CD4-positive, alpha-beta T cell treated with Interleukin-17A for 1 hour (primary cell): Measurements from ENCODE around the gene CAMSAP3.

ENCODE experiments used
- DNase-seq: peaks from one replicate; pipeline ENCODE4 v3.0.0-alpha.2; 2020

Gene CAMSAP3

DNA sequence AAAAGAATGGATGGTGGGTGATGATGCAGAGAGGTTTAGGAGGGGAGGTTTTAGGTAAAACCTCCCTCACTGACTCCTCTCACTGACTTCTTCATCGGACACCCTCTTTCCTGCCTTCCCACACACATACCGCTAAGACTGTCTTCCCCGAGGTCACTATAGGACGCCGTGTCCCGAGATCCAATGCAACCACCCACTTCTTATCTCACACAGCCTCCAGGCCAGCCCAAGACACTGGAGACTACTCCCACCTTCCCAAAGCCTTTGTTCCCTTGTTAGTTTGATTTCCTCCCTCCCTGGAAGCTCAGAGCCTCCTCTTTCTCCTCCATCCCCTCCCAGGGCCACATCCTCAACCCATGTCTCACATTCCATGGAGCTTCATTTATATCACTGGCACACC lies 16.5 kb upstream of the CAMSAP3 start:
- DNase-seq = no peak

DNA sequence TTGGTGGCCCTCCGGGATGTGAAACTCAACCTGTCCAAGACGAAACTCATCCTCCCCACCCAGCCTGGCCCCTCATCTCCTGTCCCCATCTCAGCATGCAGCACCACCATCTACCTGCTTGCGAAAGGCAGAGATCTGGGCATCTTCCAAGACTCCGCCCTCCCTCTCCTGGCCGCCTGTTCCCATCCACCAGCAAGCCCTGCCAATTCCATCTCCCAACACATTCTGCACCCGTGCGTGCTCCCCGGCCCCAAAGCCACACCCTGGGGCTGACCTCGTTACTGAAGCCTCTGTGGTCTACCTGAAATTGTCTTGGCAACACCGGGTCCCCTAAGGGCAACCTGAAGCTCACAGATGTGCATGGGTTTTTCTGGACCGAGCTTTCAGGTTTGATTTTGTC lies 13.2 kb upstream of the CAMSAP3 start:
- DNase-seq = no peak

DNA sequence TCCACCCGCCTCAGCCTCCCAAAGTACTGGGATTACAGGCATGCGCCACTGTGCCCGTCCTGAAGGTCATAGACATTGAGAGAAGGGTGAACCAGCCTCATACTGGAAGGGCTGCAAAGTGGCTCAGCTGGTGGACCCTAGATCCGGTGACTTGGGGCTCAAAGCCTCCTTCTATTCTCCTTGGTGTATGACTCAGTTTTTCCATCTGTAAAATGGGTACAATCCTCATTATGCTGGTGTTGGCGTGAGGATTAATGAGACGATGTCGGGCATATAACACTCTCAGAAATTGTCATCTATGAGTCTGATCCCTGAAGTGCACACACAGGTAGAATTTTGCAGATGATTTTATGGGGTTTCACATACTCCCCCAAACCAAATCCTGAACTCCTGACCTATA lies 5.8 kb upstream of the CAMSAP3 start:
- no peak for DNase-seq

DNA sequence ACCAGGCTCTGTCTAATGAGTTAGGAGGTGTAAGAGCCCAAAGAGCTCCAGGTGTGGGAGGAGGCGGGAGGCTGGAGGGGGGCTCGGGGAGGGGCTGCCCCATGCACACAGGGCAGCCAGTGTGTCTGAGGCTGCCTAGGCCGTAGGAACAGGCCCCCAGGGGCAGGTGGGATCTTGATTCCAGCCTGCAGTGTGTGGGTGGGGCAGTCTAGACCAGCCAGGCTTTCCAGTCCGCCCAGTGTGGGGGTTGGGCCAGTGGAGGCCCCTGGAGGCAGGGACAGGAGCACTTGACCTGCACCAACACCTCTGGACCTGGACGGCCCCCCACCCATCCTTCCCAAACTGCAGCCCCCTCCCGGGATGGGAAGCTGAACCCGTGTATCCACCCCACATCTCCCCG lies 5.4 kb upstream of the CAMSAP3 start:
- no peak for DNase-seq

DNA sequence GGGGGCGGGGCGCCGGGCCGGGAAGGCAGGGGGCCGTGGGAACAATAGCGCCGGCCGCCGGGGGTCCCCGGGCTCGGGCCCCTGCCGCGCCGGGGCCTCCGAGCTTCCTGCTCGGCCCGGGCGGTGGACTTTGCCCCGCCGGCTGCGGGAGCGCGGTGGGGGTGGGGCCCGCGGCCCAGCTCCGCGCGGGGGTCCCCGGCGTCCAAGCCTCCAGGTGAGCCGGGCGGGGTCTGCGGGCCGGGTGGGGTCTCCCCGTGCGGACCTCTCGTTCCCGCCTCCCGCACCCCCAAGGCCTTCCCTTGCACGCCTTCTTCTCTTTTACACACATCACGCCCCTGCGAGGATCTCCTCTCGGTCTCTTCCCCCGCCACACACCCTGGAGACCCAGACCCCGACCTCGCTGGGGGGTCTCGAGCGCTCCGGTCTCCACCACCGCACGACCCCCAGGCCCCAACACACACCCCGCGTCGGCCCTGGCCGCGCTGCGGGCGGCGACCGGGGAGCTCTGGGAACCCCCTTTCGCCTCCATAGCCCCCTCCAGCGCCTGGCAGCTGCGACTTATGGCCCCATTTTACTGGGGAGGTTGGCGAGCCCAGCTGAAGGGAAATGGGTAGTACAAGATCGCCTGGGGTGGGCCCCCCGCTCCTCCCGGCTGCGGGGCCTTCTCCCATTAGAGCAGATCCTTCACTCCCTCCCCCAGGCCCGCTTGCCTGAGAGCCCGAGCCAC lies 711 bp downstream of the CAMSAP3 start:
- no peak for DNase-seq

DNA sequence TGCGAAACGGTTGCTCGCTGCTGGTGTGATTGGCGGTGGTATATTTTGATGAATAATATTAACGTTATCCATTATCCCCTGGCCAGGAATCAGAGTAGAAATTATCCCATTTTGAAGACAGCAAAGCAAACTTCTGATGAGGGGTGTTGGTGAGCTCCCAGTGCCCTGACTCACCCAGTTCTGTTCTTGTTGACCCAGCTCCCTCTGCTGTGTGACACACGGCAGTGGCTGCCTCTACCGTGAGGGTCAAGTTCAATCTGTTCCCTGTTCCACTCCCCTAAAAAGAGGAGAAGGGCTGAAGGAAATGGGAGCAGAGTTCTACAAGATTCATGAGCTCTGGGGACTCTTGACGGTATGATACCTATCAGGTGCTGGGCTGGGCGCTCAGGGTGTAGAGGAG lies 2.0 kb downstream of the CAMSAP3 start:
- DNase-seq = no peak

DNA sequence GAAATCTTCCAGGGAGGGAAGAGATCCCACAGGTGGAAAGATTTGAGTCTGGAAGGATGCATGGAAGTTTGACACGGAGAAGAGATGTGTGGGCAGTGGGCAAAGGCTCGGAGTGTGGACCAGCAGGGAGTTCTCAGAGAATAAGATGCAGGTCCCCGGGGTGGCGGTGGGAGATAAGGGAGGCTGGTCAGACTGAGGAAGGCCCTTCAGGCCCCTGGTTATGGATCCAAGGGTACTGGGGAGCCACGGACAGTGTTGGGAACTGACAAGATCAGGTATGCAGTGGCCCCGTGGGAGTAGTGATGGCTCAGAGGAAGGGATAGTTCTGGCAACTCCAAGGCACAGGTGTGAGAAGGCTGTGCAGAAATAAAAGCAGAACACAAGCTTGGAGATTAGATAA lies 2.5 kb downstream of the CAMSAP3 start:
- DNase-seq = no peak

DNA sequence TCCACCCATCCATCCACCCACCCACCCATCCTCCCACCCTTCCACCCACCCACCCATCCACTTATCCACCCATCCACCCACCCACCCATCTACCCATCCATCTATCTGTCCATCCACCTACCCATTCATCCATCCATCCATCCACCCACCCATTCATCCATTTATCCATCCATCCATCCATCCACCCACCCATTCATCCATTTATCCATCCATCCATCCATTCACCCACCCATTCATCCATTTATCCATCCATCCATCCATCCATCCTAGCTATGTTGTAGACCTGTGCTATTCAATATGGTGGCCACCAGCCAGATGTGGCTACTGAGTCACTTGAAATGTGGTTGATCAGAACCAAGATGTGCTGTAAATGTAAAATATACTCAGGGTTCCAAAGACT lies 5.1 kb downstream of the CAMSAP3 start:
- no peak for DNase-seq

DNA sequence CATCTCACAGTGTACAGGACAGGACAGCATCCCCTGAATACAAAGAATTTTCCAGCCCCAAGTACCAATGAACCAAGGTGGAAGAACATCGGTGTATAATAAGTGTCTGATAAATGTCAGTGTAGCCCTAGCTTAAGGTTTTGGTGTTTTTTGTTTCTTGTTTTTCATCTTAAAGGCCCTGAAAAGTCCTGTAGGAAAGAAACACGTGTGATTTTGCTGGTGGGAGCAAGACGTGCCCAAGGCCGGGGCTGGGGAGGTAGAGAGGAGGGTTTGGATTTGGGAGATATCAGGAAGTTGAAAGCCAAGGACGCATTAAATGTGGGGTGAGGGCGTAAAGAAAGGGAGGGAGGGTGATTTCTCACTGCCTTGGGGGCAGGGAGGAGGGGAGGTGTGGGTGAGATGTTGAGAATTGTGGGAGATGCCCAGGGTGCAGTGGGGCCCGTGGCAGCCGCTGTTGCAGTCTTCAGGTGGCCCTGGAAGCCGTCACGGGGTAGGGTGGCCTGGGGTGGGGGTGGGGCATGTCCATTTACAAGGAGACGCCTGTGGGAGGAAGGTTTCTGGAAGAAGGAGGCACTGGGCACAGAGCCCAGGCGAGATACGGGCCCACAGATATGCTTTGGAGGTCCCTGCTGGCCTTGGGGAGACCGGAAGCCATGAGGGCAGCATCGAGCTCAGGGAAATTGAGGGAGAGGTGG lies 6.7 kb downstream of the CAMSAP3 start:
- DNase-seq = no peak

DNA sequence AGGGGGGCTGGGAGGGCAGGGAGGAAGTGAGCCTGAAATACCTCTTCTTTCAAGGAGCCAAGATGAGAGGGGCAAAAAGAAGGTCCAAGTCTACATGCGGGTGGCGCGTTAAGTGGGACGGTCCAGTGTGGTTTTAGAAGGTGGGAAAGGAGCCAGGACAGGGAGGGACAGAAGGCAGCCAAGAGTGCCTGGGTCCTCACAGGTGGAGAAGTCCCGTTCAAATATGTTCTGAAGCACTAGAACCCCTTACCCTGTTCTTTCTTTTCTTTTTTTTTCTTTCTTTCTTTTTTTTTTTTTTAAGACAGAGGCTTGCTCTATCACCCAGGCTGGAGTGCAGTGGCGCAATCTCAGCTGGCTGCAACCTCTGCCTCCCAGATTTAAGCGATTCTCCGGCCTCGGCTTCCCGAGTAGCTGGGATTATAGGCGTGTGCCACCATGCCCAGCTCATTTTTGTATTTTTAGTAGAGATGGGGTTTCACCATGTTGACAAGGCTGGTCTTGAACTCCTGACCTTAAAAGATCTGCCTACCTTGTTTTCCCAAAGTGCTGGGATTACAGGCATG lies 7.4 kb downstream of the CAMSAP3 start:
- no peak for DNase-seq

DNA sequence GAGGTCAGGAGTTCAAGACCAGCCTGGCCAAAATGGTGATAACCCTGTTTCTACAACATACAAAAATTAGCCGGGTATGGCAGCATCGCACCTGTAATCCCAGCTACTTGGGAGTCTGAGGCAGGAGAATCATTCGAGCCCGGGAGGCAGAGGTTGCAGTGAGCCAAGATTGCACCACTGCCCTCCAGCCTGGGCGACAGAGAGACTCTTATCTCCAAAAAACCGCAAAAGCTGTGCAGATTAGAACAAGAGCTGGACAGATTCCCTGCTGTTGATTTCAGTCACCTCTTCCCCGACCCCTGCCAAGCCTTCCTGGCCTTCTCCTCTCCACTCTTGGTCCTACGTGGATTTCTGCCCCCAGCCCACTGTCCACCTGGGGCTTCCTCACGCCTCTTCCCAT lies 8.3 kb downstream of the CAMSAP3 start:
- DNase-seq = no peak

DNA sequence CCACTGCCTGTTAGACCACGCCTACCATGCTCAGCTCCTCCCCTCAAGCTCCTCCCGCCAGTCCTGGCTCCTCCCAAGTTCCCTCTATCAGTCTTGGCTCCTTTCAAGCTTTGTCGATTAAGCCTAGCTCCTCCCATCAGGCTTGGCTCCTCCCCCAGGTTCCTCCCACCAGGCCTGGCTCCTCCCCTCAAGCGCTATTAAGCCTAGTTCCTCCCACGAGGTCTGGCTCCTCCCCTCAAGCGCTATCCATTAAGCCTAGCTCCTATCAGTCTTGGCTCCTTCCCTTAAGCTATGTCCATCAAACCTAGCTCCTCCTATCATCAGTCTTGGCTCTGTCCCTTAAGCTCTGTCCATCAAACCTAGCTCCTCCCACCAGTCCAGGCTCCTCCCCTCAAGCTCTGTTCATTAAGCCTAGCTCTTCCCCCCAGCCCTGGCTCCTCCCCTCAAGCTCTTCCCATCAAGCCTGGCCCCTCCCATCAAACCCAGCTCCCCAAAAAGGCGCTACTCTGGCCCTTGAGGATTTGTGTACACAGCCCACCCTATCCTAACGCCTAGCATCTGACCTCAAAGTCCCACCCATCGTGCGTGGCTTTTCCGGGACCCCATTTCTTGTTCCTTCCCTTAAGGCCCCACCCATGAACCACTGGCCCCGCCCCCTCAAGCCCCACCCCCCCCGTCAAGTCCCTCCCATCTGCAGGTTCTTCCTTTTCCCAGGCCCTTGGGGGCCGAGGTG lies 10.0 kb downstream of the CAMSAP3 start:
- DNase-seq = peak; percentile 29

DNA sequence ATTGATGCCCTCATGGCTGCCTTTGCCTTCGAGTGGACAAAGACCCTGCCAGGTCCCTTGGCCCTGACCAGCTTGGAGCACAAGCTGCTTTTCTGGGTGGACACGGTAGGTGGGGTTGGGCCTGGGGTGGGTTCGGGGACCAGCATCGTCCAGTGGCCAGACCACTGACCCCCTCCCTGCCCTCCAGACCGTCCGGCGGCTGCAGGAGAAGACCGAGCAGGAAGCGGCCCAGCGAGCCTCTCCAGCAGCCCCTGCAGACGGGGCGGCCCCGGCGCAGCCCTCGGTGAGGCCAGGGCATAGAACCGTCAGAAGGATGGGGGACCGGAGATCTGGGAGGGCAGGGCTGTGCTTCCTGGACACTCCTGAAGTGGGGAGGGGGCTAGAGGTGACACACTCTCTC lies 10.6 kb downstream of the CAMSAP3 start:
- no peak for DNase-seq

DNA sequence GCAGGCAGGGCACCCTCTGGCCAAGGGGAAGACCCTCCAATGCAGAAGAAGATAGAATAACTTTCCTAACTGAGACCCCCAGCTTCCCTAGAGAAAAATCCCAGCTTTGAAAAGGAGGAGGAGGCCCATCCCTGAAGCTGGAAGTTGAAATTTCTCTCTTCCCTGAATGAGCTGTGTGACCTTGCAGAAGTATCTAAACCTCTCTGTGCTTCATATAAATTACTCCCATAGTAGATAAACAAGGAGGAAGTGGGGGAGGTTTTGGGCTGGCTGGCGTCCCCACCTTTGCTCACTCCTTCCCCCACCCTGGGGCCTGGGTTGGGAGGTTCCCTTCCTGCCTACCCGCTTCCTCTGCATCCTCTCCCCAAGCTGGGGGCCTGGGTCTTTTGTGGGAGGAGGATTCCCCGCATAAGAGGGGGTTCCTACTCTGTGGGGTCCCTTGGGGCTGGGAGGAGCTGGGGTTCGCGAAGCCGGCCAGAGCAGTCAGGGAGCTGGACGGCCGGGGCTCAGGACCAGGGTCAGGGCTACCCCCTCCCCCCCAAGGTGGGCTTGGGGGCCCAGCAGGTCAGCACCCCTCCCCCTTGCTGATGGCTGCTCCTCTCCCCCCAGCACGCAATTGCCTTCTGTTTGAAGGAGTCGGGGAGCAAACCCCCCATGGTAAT lies 11.7 kb downstream of the CAMSAP3 start:
- no peak for DNase-seq

DNA sequence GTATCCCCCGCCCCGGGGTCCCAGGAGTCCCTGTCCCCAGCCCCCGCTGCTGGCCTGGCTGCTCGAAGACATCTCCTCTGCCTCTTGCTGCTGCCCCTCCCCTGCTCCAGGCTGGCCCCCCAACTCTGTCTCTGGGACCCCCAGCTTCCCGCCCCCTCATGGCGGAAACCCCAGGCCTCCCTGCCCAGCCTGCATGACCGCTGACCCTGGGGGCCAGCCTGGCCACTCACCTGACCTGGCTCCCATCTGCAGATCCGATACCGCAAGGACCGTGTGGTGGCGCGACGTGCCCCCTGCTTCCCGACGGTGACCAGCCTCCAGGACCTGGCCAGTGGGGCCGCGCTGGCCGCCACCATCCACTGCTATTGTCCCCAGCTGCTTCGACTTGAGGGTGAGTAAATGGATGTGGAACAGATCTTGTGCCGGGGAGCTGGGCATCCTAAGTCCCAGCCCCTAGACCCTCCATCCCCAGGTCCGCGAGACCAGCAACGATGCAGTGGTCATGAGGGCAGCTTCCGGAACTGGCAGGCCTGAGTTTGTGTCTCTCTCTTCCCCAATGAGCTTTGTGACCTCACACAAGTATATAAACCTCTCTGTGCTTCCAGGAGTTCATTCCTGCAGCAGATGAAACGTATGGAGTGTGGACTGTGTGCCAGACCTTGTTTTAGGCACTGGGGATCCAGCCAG lies 12.4 kb downstream of the CAMSAP3 start:
- DNase-seq = no peak

DNA sequence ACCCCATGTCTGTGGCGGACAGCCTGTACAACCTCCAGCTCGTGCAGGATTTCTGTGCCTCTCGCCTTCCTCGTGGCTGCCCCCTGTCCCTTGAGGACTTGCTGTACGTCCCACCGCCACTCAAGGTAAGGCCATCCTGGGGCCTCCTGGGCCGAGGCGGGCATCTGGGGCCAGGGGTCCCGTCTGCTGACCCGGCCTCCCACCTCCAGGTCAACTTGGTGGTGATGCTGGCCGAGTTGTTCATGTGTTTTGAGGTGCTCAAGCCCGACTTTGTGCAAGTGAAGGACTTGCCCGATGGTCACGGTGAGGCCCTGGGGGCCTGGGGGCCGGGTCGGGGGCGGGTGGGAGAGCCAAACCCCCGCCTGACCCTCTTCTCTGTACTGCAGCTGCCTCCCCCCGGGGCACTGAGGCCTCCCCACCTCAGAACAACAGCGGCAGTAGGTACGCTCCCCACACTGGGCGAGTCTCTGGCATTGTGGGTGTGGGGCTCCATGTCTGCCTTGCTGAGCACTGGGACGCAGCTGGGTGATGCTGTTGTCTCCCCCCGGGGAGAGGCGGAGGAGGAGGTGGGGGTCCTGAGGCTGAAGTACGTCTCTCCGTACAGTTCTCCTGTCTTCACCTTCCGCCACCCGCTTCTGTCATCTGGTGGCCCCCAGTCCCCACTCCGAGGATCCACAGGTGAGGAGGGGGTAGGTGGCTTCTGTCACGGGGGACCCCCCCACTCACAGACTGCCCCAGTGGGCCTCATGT lies 15.0 kb downstream of the CAMSAP3 start:
- no peak for DNase-seq

DNA sequence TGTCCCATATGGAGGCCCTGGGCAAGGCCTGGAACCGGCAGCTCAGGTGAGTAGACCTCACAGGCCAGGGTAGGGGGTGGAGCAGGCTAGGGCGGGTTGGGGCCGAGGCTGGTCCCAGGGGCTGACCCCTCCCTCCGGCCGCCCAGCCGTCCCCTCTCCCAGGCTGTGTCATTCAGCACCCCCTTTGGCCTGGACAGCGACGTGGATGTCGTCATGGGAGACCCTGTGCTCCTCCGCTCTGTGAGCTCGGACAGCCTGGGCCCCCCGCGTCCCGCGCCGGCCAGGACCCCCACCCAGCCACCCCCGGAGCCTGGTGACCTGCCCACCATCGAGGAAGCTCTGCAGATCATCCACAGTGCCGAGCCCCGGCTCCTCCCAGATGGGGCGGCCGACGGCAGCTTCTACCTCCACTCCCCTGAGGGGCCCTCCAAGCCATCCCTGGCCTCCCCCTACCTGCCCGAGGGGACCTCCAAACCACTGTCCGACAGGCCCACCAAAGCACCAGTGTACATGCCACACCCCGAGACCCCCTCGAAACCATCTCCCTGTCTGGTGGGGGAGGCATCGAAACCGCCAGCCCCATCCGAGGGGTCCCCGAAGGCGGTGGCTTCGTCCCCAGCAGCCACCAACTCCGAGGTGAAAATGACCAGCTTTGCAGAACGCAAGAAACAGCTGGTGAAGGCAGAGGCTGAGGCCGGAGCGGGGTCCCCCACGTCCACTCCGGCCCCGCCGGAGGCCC lies 16.0 kb downstream of the CAMSAP3 start:
- no peak for DNase-seq

DNA sequence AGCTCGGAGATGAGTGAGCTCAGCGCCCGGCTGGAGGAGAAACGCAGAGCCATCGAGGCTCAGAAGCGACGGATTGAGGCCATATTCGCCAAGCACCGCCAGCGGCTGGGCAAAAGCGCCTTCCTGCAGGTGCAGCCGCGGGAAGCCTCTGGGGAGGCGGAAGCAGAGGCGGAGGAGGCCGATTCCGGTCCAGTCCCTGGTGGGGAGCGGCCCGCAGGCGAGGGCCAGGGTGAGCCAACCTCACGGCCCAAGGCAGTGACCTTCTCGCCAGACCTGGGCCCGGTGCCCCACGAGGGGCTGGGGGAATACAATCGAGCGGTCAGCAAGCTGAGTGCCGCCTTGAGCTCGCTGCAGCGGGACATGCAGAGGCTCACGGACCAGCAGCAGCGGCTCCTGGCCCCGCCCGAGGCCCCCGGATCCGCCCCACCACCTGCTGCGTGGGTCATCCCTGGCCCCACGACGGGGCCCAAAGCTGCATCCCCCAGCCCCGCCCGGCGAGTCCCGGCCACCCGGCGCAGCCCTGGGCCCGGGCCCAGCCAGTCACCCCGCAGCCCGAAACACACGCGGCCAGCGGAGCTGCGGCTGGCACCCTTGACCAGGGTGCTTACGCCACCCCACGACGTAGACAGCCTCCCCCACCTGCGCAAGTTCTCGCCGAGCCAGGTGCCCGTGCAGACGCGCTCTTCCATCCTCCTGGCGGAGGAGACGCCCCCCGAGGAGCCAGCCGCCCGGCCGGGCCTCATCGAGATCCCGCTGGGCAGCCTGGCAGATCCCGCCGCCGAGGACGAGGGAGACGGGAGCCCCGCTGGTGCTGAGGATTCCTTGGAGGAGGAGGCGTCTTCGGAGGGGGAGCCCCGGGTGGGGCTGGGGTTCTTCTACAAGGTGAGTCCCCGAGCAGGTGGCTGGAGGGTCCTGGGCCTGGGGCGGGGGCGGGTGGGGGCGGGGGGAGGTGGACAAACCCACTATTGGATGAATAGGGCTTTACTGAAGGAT lies 16.9 kb downstream of the CAMSAP3 start:
- DNase-seq = no peak

DNA sequence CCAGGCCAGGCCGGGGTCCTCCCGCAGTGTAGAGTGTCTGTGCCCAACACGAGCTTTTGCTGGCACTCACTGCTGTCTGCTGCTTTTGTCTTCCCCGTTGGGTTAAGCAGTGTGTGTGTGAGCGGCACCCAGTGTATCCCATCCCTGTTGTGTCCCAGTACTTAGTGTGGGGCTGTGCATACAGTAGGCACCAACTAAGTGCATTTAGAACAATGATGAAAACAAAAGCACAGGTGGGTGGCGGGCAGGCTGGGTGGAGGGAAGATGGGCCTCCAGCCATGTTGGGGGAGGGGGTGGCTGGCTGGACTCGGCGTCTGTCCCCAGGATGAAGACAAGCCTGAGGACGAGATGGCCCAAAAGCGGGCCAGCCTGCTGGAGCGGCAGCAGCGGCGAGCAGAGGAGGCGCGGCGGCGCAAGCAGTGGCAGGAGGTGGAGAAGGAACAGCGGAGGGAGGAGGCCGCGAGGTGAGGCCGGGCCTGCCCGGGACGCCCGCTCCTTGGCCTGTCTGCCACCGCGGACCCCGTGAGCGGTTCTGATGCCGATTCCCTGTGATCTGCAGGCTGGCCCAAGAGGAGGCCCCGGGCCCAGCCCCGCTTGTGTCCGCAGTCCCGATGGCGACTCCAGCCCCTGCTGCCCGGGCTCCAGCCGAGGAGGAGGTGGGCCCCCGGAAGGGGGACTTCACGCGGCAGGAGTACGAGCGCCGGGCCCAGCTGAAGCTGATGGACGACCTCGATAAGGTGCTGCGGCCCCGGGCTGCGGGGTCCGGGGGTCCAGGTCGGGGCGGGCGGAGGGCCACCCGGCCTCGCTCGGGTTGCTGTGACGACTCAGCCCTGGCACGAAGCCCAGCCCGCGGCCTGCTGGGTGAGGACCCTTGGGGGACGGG lies 19.4 kb downstream of the CAMSAP3 start:
- DNase-seq = no peak
